Measurements from ENCODE around the gene FCF1.
A peak's percentile ranks its signal among the peaks of the same experiment; 100 is the strongest.
"Not testable (repeated sequence)": the region's sequence is repeated elsewhere in the genome, so short reads cannot be mapped to it uniquely, and the experiment has no call there.

FCF1 gene

GRCh38 chr14:74702293-74702692, 10.7 kb upstream of the FCF1 start:
- no peak for DNase-seq (ENCODE audit: low spot score)

DNA sequence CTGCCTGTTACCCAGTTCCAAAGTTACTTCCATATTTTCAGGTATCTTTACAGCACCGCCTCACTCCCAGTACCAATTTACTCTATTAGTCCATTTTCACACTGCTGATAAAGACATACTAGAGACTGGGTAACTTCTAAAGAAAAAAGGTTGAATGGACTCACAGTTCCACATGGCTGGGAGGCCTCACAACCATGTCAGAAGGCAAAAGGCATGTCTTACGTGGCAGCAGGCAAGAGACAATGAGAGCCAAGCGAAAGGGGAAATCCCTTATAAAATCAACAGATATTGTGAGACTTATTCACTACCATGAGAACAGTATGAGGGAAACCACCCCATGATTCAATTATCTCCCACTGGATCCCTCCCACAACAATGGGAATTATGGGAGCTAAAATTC, 9.9 kb upstream of the FCF1 start:
- DNase-seq (ENCODE audit: low spot score), result no peak

DNA sequence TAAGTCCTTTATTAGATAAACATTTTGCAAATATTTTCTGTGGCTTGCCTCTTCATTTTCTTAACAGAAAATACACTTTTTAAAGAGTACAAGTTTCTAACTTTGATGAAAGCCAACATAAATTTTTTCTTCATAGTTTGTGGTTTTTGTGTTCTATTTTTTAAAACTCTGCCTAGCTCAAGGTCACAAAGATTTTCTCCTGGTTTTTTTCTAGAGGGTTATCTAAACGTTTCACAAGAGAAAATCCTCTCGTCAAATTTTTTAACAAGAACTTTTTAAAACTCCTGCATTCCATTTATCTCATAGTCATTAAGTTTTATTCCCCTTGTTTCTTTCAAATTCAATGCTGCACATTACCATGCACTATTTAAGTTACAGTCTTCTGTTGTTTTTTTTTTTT, 8.3 kb upstream of the FCF1 start:
- DNase-seq (ENCODE audit: low spot score), result no peak

DNA sequence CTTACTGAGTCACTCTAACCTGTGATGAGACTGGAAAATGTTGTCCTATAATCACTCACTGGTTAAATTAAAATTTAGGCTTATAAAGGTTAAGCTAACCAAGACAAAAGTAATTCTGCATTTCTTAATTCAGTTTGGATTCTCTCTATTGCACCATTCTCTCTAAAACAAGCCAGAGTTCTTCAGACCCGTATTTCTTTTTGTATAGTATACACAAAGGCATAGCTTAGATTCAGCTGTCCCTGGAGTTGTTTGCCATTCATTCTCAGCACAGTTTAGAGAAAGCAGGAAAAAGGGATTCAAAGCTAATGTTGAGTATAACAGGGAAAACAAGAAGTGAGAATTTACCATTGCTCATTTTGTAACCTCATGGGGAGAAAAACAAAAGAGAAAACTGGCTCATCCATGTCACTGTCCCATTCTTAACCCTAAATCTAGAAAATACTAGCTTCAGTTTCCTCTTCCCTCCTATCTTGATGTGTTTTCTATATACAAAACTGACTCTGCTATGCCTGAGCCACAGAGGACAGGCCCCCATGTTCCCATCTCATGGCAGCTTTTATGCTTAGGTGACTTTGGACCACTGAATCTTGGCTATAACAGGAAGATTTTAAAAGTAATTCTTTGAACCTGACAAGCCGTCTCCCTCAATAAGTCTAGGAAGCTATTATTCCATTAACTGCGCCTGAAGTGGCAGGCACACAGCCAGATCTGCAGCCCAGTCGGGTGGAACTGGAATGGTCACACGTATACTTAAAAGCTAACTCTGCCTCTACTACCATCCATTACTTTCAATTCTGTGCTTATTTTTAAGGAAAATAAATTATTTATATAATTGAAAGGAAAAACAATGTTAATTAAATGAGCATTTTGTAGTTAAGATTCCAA, 7.1 kb upstream of the FCF1 start:
- DNase-seq (ENCODE audit: low spot score), result no peak

- DNase-seq (ENCODE audit: low spot score), result no peak
Measured at GRCh38 chr14:74710480-74710879, 2.5 kb upstream of the FCF1 start.

- no peak for DNase-seq (ENCODE audit: low spot score)
Measured at GRCh38 chr14:74711651-74712050, 1.3 kb upstream of the FCF1 start.

GRCh38 chr14:74713395-74713735, 421 bp downstream of the FCF1 start:
- DNase-seq (ENCODE audit: low spot score), result no peak

- no peak for DNase-seq (ENCODE audit: low spot score)
Measured at GRCh38 chr14:74720526-74720925, 7.6 kb downstream of the FCF1 start.

DNA sequence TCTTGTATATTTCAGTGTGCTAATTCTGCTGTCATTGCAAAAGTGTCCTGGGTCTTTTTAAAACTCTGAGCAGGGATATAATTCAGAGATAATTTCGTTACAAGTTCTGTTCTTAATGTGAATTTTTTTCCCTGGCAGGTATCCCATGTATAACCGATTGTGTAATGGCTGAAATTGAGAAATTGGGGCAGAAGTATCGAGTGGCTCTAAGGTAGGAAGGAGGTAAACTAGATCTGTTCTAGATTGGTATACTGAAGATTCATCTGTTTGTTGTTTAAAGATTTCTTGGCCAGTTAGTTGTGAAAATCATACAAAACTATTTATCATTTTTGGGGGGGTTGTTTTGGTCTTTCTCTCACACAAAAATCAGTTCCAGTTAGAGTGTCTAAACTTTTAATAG, 10.2 kb downstream of the FCF1 start:
- DNase-seq (ENCODE audit: low spot score), result no peak

GRCh38 chr14:74732387-74732786, 19.4 kb downstream of the FCF1 start:
- no peak for DNase-seq (ENCODE audit: low spot score)

DNA sequence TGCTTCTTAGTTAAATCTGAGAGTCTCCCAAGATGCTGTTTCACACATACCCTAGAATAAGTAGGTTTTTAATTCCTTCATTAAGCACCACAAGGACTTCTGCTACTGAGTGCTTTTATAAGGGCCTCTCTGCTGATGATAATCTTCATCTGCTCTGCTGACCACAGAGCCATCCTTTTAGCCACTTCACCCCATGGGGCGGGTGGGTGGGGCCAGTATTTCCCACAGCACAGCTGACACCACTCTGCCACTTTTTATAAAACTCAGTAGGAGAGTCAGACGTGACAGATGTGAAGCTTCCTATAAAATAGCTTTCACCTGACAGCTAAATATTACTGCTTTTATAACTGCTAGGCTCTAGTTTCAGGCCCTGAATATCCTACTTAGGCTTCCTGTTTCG, 20.3 kb downstream of the FCF1 start:
- DNase-seq (ENCODE audit: low spot score), result no peak

GRCh38 chr14:74735125-74735524, 22.2 kb downstream of the FCF1 start:
- no peak for DNase-seq (ENCODE audit: low spot score)

- DNase-seq (ENCODE audit: low spot score), result no peak
Measured at GRCh38 chr14:74737753-74738325, 24.9 kb downstream of the FCF1 start.

DNA sequence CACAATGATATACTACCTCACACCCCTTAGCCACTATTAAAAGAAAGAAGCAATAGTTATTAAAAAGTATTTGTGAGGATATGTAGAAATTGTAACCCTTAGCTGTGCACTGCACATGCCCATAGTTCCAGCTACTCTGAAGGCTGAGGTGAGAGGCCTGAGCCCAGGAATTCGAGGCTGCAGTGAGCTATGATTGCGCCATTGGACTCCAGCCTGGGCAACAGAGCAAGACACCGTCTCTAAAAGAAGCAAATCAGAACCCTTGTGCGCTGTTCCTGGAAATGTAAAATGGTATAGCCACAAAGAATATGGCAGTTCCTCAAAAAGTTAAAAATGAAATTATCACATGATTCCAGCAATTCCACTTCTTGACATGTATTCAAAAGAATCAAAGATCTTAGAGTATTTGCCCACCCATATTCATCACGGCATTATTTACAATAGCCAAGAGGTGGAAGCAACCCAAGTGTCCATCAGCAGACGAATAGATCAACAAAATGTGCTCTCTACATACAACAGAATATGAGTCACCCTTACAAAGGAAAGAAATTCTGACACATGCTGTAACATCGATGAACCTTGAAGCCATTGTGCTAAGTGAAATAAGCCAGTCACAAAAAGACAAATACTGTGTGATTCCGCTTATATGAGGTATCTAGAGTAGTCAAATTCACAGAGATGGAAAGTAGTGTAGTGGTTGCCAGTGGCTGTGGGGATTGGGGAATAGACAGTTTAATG, 26.5 kb downstream of the FCF1 start:
- DNase-seq (ENCODE audit: low spot score), result no peak

GRCh38 chr14:74747237-74747636, 34.3 kb downstream of the FCF1 start:
- no peak for DNase-seq (ENCODE audit: low spot score)

- DNase-seq (ENCODE audit: low spot score), result no peak
Measured at GRCh38 chr14:74754157-74754556, 41.2 kb downstream of the FCF1 start.

GRCh38 chr14:74754899-74755298, 42.0 kb downstream of the FCF1 start:
- no peak for DNase-seq (ENCODE audit: low spot score)

DNA sequence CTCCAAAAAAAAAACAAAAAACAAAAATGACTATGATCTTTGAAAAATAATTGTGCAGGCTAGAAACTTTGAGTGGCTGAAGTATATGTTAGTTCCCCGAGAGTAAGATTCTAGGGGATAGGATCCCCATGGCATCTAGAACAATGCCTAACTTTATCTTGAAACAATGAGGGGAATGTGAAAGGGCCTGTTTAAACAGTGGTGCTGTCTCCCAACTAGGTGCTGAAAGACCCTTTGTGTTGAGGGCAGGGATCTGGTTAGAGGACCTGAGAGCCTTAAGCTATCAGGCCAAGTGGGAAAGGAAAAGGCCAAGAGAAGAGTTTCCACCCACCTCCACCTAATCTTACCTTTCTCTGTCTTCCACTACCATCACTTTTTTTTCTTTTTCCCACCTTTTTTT, 43.4 kb downstream of the FCF1 start:
- no peak for DNase-seq (ENCODE audit: low spot score)

DNA sequence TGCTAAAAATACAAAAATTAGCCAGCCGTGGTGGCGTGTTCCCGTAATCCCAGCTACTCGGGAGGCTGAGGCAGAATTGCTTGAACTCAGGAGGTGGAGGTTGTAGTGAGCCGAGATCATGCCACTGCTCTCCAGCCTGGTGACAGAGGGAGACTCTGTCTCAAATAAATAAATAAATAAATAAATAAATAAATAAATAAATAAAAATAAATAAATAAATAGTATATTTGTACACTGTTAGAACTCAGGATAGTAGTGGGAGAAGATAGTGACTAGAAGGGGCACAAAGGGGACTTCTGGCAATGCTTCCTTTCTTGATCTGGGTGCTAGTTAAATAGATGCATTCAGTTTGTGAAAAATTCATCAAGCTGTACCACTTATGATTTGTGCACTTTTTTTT, 45.6 kb downstream of the FCF1 start:
- DNase-seq (ENCODE audit: low spot score), result not testable (repeated sequence)

GRCh38 chr14:74762917-74763802, 50.2 kb downstream of the FCF1 start, which contains the start of gene YLPM1:
TSS of gene YLPM1 (plus strand) at chr14:74763316. CDS start at chr14:74763490, 174 bp downstream.
- DNase-seq (ENCODE audit: low spot score), result peak; percentile 92

GRCh38 chr14:74763803-74764531, 51.0 kb downstream of the FCF1 start:
- DNase-seq (ENCODE audit: low spot score), result peak; percentile 17

Measured in NAMALWA (cell line).